Central memory CD4-positive, alpha-beta T cell (primary cell): ENCODE data around the gene GABARAP.

ENCODE experiments used
- DNase-seq: peaks from one replicate; pipeline ENCODE4 v3.0.0; 2022

The GABARAP gene

GRCh38 chr17:7204828-7205461 lies 37.3 kb downstream of the GABARAP start:
- peak; percentile 99 for DNase-seq

- DNase-seq, result no peak
Measured at GRCh38 chr17:7204336-7204735, 37.9 kb downstream of the GABARAP start.

GRCh38 chr17:7203391-7203790 lies 38.9 kb downstream of the GABARAP start:
- no peak for DNase-seq

GRCh38 chr17:7196651-7197401 lies 45.4 kb downstream of the GABARAP start:
- DNase-seq, result no peak

GRCh38 chr17:7195971-7196370 lies 46.3 kb downstream of the GABARAP start:
- DNase-seq, result no peak

- no peak for DNase-seq
Measured at GRCh38 chr17:7192271-7192937, 49.8 kb downstream of the GABARAP start.

GRCh38 chr17:7191571-7192270 lies 50.5 kb downstream of the GABARAP start:
- no peak for DNase-seq

- DNase-seq, result no peak
Measured at GRCh38 chr17:7191069-7191468, 51.2 kb downstream of the GABARAP start.

GRCh38 chr17:7190276-7190917 lies 51.9 kb downstream of the GABARAP start:
- DNase-seq, result no peak
